HK-2 (cell line): ENCODE measurements around the gene ACER3.

Source experiments
- DNase-seq: peaks from one replicate; pipeline ENCODE4 v3.0.0-alpha.2; 2018; ENCODE audit not compliant: unreplicated experiment

The ACER3 gene

GRCh38 chr11:77074205-77074604 lies 213.5 kb downstream of the ACER3 start:
- DNase-seq: no peak

- no peak for DNase-seq
Observed at GRCh38 chr11:77074626-77075221, 214.0 kb downstream of the ACER3 start.

- no peak for DNase-seq
Observed at GRCh38 chr11:77075425-77075905, 214.7 kb downstream of the ACER3 start.
